A673 (cell line): ENCODE results near the gene ZMPSTE24.

Experiments used
- EZH2 ChIP-seq: fragments of 200-600 bp; sonication (generic); IDR thresholded peaks from 2 replicates; pipeline ENCODE4 v1.6.1; 2017; ENCODE audit warnings: borderline replicate concordance, low read depth, mild to moderate bottlenecking, mixed read lengths, antibody characterized with exemption, low read length; ENCODE audit not compliant: poor library complexity, severe bottlenecking
- TF ChIP-seq, protein P1 (sequence below): fragments of 300-800, 200-600 bp; sonication (generic); conservative IDR thresholded peaks from 2 replicates; pipeline ENCODE4 v1.5.1; 2017; ENCODE audit warnings: low read depth, mild to moderate bottlenecking, antibody characterized with exemption, low read length, moderate library complexity, mixed read lengths

DNA sequence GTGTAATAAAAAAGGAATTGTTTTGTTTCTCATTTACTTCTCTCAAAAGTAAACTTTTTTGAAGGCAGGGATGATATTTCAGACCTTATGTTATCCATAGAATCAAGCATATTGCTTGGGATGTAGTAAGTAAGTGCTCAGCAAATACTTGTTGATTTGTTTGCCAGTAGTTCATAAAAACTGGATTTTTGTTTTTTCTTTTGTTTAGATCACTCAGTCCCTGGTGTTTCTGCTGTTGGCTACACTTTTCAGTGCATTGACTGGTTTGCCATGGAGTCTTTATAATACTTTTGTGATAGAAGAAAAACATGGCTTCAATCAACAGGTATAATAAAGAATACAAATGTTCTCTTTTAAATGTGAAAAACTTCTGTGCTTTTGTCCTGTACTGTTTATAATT, 10.2 kb downstream of the ZMPSTE24 start:
- TF ChIP-seq, protein P1, sequence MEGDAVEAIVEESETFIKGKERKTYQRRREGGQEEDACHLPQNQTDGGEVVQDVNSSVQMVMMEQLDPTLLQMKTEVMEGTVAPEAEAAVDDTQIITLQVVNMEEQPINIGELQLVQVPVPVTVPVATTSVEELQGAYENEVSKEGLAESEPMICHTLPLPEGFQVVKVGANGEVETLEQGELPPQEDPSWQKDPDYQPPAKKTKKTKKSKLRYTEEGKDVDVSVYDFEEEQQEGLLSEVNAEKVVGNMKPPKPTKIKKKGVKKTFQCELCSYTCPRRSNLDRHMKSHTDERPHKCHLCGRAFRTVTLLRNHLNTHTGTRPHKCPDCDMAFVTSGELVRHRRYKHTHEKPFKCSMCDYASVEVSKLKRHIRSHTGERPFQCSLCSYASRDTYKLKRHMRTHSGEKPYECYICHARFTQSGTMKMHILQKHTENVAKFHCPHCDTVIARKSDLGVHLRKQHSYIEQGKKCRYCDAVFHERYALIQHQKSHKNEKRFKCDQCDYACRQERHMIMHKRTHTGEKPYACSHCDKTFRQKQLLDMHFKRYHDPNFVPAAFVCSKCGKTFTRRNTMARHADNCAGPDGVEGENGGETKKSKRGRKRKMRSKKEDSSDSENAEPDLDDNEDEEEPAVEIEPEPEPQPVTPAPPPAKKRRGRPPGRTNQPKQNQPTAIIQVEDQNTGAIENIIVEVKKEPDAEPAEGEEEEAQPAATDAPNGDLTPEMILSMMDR, result no peak
- no peak for TF ChIP-seq EZH2
